Loucy (cell line): ENCODE results near the gene EGR1.
A peak's percentile ranks its signal among the peaks of the same experiment; 100 is the strongest.

Experiments used
- H2AFZ ChIP-seq: fragments of 200-600 bp; sonication (generic); 2 replicates; pipeline ENCODE4 v1.6.0; 2016; ENCODE audit warnings: antibody characterized with exemption, mild to moderate bottlenecking, low read length, moderate library complexity
- H3F3A ChIP-seq: fragments of 200-600 bp; 2 replicates; pipeline ENCODE4 v1.6.0; 2016; ENCODE audit warnings: antibody characterized with exemption, low read depth, mild to moderate bottlenecking
- H3K27me3 ChIP-seq: fragments of 200-600 bp; sonication (generic); 2 replicates; pipeline ENCODE4 v1.6.1; 2014; ENCODE audit warnings: low read length, mild to moderate bottlenecking; ENCODE audit not compliant: insufficient read depth, poor library complexity, severe bottlenecking
- H3K36me3 ChIP-seq: fragments of 200-600 bp; sonication (generic); 2 replicates; pipeline ENCODE4 v1.6.1; 2016; ENCODE audit warnings: low read length; ENCODE audit not compliant: insufficient read depth
- H3K4me1 ChIP-seq: fragments of 200-600 bp; sonication (generic); 2 replicates; pipeline ENCODE4 v1.5.1; 2014; ENCODE audit warnings: low read length, mild to moderate bottlenecking; ENCODE audit not compliant: insufficient read depth, poor library complexity, severe bottlenecking
- H3K4me2 ChIP-seq: fragments of 200-600 bp; sonication (generic); 2 replicates; pipeline ENCODE4 v1.6.0; 2014; ENCODE audit warnings: antibody characterized with exemption, low read length, low read depth, mild to moderate bottlenecking; ENCODE audit not compliant: poor library complexity, severe bottlenecking
- H3K4me3 ChIP-seq: fragments of 200-600 bp; sonication (generic); 2 replicates; pipeline ENCODE4 v1.5.1; 2014; ENCODE audit warnings: low read length, mild to moderate bottlenecking, mixed read lengths; ENCODE audit not compliant: poor library complexity, severe bottlenecking
- H3K79me2 ChIP-seq: fragments of 200-600 bp; sonication (generic); 2 replicates; pipeline ENCODE4 v1.6.1; 2014; ENCODE audit warnings: low read length; ENCODE audit not compliant: insufficient read depth
- H3K9ac ChIP-seq: fragments of 200-600 bp; sonication (generic); 2 replicates; pipeline ENCODE4 v1.6.0; 2014; ENCODE audit warnings: mild to moderate bottlenecking, low read depth, low read length, moderate library complexity; ENCODE audit not compliant: poor library complexity, severe bottlenecking
- H3K9me2 ChIP-seq: fragments of 200-600 bp; sonication (generic); replicated peaks from 2 replicates; pipeline ENCODE4 v1.6.1; 2016; ENCODE audit warnings: low read depth, low read length, mixed read lengths
- H3K9me3 ChIP-seq: fragments of 200-600 bp; sonication (generic); 2 replicates; pipeline ENCODE4 v1.6.1; 2014; ENCODE audit warnings: mild to moderate bottlenecking, antibody characterized with exemption, low read length, low read depth; ENCODE audit not compliant: insufficient read depth
- H4K20me1 ChIP-seq: fragments of 200-600 bp; sonication (generic); 2 replicates; pipeline ENCODE4 v1.6.0; 2014; ENCODE audit warnings: antibody characterized with exemption, low read length, mild to moderate bottlenecking; ENCODE audit not compliant: insufficient read depth, poor library complexity, severe bottlenecking
- EZH2phosphoT487 ChIP-seq: fragments of 200-600 bp; IDR thresholded peaks from 2 replicates; pipeline ENCODE4 v1.6.1; 2018; ENCODE audit warnings: antibody characterized with exemption, mild to moderate bottlenecking, moderate library complexity, borderline replicate concordance
- TF ChIP-seq, protein P1 (sequence below): fragments of 200-600 bp; sonication (generic); conservative IDR thresholded peaks from 2 replicates; pipeline ENCODE4 v1.5.1; 2014; ENCODE audit warnings: mild to moderate bottlenecking, antibody characterized with exemption, low read length

Gene EGR1

DNA sequence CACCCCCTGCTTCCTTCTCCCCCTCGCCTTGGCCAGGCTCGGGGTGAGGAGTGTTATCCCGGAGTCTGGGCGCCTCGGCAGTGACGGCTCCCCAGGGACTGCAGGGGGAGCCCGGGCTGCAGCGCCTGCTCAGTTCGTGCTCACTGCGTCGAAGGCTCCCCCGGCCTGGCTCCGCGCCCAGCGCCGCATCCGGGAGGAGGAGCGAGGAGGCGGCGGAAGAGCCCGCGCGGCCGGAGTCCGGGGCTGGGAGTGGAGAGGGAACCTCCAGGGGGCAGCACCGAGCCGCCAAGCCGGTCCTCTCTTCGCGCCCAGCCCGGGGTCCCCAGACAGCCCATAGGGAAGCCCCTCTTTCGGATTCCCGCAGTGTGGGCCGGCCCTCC lies 1.3 kb upstream of the EGR1 start:
- H3K79me2 ChIP-seq: no peaks in the 10 kb centered on the region
- peaks cover 29% of the 10 kb centered on the region for H3K27me3 ChIP-seq
- H3K4me2 ChIP-seq: peak overlapping the region; percentile 95

DNA sequence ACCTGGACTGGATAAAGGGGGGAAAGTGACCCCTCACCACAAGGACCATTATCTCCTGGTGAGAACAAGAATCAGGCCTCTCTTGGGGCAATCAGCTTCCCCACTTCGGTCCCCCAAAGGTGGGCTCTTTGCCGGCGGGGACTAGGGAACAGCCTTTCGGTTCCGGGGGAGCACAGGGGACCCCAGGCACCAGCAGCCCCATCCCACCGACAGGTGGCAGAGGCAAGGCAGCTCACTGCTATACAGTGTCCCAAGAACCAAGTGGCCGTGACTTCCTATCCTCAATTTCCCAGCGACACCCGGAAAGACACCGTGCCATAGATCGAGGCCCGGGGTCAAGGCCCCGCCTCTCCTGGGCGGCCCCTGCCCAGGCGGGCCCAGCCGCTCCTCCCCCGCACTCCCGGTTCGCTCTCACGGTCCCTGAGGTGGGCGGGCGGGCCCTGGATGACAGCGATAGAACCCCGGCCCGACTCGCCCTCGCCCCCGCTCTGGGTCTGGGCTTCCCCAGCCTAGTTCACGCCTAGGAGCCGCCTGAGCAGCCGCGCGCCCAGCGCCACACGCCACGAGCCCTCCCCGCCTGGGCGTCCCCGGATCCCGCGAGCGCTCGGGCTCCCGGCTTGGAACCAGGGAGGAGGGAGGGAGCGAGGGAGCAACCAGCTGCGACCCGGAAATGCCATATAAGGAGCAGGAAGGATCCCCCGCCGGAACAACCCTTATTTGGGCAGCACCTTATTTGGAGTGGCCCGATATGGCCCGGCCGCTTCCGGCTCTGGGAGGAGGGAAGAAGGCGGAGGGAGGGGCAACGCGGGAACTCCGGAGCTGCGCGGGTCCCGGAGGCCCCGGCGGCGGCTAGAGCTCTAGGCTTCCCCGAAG lies 655 bp upstream of the EGR1 start:
- no peaks in the 10 kb centered on the region for H3K9me3 ChIP-seq
- no peaks in the 10 kb centered on the region for H3K36me3 ChIP-seq
- no peaks in the 10 kb centered on the region for H3K9me2 ChIP-seq
- peaks cover 4% of the 10 kb centered on the region for H4K20me1 ChIP-seq
- peak overlapping the region; percentile 82 for H3K9ac ChIP-seq
- peaks cover 17% of the 10 kb centered on the region for H3K4me1 ChIP-seq
- no peak for TF ChIP-seq EZH2phosphoT487
- TF ChIP-seq, protein P1, sequence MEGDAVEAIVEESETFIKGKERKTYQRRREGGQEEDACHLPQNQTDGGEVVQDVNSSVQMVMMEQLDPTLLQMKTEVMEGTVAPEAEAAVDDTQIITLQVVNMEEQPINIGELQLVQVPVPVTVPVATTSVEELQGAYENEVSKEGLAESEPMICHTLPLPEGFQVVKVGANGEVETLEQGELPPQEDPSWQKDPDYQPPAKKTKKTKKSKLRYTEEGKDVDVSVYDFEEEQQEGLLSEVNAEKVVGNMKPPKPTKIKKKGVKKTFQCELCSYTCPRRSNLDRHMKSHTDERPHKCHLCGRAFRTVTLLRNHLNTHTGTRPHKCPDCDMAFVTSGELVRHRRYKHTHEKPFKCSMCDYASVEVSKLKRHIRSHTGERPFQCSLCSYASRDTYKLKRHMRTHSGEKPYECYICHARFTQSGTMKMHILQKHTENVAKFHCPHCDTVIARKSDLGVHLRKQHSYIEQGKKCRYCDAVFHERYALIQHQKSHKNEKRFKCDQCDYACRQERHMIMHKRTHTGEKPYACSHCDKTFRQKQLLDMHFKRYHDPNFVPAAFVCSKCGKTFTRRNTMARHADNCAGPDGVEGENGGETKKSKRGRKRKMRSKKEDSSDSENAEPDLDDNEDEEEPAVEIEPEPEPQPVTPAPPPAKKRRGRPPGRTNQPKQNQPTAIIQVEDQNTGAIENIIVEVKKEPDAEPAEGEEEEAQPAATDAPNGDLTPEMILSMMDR: peak; percentile 22
- no peaks in the 10 kb centered on the region for H3F3A ChIP-seq
- peak overlapping the region; percentile 95 for H3K4me2 ChIP-seq
- H3K4me3 ChIP-seq: peak overlapping the region; percentile 82
- peaks cover 29% of the 10 kb centered on the region for H3K27me3 ChIP-seq
- peak overlapping the region; percentile 93 for H2AFZ ChIP-seq
- no peaks in the 10 kb centered on the region for H3K79me2 ChIP-seq

More for the DNA sequence above, 1.3 kb upstream of the EGR1 start:
- Histone ChIP-seq H3K36me3 (no peaks in the 10 kb centered on the region), H3K9me3 (no peaks in the 10 kb centered on the region), H3K9ac (peak overlapping the region; percentile 82), H2AFZ (peak overlapping the region; percentile 94), H3K9me2 (no peaks in the 10 kb centered on the region), H3K4me1 (peaks cover 23% of the 10 kb centered on the region), H4K20me1 (peaks cover 4% of the 10 kb centered on the region), H3F3A (no peaks in the 10 kb centered on the region), H3K4me3 (peak overlapping the region; percentile 82)
- no peak for TF ChIP-seq EZH2phosphoT487
- TF ChIP-seq, protein P1: peak; percentile 73

DNA sequence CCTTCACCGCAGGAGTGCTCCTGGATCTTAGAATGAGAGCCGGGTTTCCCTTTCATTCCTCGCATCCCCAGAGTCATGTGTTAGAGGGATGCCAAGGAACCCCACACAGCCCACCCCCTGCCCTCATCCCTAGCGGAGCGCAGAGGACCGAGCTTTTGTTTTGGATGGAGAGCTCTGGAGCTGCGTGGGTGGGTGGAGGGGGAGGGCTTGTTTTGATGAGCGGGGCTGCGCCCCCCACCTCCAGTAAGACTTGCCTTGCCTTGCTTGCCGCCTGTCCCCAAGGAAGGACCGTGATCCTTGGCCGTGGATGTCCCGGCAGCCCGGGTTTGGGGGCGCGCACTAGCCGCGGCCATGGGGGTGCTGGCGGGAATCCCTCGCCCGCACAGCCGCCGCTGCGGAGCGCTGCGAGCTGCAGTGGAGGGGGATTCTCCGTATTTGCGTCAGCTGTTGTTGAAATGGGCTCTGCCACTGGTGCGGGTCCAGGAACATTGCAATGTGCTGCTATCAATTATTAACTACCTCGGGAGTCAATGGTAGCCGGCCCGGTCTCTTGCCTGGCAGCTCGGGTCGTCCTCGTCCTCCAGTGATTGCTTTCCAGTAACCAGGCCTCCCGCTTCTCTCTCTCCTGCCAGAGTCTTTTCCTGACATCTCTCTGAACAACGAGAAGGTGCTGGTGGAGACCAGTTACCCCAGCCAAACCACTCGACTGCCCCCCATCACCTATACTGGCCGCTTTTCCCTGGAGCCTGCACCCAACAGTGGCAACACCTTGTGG lies 1.0 kb downstream of the EGR1 start:
- peaks cover 6% of the 10 kb centered on the region for H3K4me1 ChIP-seq
- H3K4me3 ChIP-seq: no peak overlapping the region
- TF ChIP-seq, protein P1: no peak
- no peak for TF ChIP-seq EZH2phosphoT487
- H3K4me2 ChIP-seq: peak overlapping the region; percentile 95
- peaks cover 29% of the 10 kb centered on the region for H3K27me3 ChIP-seq
- H3K9me2 ChIP-seq: no peaks in the 10 kb centered on the region
- H4K20me1 ChIP-seq: peaks cover 4% of the 10 kb centered on the region
- no peaks in the 10 kb centered on the region for H3K36me3 ChIP-seq
- H3K79me2 ChIP-seq: no peaks in the 10 kb centered on the region
- H2AFZ ChIP-seq: no peak overlapping the region
- H3K9me3 ChIP-seq: no peaks in the 10 kb centered on the region
- no peaks in the 10 kb centered on the region for H3F3A ChIP-seq
- no peak overlapping the region for H3K9ac ChIP-seq
